Superior temporal gyrus (tissue), 1 donor: ENCODE results near the gene C13orf46.

ENCODE experiments used
- DNase-seq: peaks from one replicate; pipeline ENCODE4 v3.0.0-alpha.2; 2016; ENCODE audit errors: extremely low spot score

C13orf46 gene

DNA sequence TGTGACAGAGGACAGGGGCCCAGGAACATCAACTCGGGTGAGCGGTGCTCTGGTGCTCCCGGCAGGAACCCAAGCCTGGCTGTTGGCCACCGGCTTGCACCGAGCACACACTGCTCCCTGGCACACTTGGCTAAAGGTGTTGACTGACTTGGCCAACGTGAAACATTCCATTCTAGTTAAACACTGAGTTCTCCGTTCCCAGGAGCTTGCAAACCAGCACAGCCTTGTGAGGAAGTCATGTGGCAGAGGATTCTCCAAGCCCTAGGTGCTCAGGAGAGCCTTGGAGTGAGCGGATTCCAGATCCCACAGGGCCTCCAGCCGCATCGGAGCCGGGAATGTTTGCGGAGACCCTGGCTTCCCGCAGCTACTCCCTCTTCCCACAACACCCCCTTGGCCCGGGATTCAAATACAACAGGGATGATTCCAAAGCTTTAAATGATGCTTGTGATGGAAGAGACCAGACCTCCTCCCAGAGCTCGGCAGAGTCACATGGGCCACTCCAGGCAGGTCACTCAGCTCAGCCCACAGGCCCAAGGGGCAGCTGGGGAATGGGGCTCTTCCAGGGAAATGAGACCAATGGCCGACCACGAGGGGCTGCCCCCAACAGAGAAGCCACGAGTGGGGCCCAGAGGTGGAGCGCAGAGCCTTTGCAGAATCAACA is 2.9 kb downstream of the C13orf46 start:
- no peak for DNase-seq

DNA sequence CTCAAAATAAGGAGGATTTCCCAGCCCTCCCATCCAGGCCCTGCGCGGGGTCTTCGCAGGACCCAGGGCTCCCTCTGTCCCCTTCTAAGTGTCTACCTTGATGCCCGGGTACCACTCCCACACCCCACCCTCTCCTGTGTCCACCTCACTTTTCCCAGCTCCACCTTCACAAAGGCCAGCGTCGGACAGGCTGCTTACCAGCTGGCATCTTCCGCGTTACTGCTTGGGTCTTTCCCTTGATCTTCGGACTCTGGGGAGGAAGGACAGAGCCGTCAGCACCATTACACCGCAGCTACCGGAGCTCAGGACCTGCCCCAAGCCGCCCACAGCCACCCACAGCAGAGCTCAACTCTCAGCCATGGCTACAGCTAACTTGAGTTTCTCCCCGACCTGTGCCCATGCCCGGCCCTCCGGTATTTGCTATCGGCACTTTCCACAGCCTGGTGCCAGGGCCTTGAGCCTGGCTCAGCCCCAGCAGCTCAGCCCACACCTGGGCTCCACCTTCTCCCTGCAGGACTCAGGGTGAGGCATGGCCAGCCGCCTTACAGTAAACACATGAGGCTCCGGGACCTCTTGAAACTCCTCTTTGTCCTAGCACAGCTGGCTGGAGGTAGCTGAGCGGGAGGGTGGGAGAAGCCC is 3.8 kb downstream of the C13orf46 start:
- DNase-seq: no peak

- DNase-seq: no peak
These were observed 4.4 kb downstream of the C13orf46 start for GRCh38 chr13:113969311-113969972.

DNA sequence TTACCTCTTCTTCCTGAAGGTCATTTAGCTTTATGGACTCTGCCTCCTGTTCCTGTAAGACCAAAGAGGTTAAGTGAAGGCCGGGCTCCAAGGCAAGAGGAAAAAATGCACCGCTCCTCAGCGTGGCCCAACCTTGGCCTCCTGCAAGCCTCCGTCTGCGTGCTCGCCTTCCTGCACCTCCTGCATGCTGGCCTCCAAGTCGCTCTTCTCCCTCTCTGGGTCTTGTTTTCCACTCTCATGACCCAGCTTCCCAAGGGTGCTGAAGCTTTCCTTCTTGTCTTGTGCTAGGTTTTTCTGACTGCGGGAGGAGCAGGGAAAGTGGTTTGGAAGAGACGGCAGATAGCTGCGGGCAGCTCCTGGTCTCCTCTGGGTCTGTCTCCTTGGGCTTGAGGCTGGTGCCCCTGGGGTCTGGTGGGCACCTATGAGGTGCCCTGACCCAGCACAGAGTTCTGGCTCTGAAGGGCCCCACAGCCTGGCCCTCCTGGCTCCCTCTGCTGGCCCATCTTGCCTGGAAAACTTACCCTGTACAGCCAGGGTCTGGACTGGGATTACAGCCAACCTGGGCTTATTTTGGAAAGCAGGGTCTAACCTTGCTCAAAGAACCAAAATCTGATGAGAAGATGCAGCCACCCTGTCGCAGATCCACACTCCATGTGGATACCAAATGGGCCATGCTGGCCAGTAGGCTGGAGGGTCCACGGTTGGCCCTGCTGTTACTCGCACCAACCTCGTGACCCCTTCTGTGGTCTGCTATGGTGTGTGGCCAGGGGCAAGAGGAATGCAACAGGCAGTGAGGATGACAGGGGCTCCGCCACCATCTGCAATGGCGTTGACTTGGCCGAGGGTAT is 5.2 kb downstream of the C13orf46 start:
- no peak for DNase-seq

GRCh38 chr13:113967729-113968462 is 6.0 kb downstream of the C13orf46 start:
- no peak for DNase-seq

DNA sequence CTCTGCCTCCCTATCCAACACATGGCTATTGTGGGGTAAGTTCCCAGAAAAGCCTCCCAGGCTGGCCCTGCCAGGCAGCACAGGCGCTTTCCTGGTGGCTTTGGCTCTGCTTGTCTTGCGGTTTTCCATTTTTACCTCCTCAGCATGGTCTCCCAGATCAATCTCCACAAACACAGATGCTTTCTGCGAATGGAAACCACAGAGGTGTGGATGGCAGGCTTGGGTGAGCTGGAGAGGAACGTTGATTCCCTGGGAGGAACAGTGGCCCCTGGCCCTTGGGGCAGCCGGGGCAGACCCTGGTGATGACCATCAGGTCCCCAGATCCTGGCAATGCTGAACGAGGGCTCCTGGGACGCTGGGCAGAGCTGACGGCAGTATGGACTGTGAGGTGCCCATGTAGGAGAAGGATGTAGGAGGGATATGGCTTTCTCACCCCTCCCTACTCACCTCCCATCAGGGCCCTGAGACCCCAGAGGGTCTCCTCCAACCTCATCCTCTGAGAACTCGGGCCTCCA is 6.6 kb downstream of the C13orf46 start:
- no peak for DNase-seq

- DNase-seq: no peak
These were observed 7.7 kb downstream of the C13orf46 start for GRCh38 chr13:113965968-113966884.

DNA sequence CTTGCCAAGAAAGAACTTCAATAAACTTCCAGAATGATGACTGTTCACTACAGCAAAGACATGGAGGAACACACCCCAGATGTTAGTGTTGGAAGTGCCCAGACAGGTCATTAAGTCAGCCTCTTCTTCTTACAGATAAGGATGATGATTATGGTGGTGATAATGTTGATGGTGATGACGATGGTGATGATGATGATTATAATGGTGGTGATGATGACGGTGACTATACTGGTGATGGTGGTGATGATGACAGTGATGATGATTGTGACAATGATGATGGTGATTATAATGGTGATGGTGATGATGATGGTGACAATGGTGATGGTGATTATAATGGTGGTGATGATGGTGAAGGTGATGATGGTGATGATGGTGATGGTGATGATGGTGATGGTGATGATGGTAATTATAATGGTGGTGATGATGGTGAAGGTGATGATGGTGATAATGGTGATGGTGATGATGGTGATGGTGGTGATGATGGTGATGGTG is 8.4 kb downstream of the C13orf46 start:
- no peak for DNase-seq

DNA sequence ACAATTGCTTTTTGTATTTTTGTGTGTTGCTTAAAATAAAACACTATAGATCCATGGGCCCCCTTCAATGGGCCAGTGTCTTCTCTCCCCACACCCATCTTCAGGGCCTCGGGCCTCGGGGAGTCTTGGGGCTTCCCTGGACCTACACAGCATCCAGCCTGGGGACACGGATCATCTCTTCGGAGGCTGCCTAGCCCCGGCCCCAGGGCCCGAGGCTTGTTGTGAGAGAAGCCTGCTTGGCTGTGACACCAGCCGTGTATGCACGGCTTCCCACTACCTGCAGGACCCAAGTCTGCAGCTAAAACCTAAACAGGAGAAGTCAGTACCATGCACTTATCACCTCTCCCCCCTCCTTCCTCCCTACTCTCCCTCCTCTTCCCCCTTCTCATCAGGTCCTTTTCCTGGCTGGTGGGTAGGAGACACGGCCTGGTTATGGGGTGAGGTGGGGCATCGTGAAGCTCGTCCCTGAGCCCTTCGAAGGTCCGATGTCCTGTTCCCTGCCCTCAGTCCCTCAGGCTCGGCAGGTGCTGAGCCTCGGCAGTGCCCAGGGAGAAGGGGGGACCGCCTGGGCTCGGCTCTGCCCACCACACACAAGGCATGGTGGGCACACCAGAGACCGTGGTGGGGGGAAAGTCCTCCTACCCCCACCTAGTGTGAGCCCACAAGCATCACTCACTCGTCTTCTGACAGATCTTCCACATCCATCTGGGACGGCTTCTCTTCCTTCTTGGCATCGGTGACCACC is 9.5 kb downstream of the C13orf46 start:
- DNase-seq: no peak

DNA sequence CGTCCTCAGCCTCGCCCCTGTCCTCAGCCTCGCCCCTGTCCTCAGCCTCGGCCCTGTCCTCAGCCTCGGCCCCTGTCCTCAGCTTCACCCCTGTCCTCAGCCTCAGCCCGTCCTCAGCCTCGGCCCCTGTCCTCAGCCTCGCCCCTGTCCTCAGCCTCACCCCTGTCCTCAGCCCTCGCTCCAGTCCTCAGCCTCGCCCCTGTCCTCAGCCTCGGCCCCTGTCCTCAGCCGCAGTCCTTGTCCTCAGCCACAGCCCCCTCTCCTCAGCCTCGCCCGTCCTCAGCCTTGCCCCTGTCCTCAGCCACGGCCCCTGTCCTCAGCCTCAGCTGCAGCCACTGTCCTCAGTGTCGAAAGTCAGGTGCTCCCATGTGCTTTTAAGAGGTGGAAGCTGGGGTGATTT is 10.5 kb downstream of the C13orf46 start:
- no peak for DNase-seq

GRCh38 chr13:113962975-113963374 is 10.9 kb downstream of the C13orf46 start:
- DNase-seq: no peak

DNA sequence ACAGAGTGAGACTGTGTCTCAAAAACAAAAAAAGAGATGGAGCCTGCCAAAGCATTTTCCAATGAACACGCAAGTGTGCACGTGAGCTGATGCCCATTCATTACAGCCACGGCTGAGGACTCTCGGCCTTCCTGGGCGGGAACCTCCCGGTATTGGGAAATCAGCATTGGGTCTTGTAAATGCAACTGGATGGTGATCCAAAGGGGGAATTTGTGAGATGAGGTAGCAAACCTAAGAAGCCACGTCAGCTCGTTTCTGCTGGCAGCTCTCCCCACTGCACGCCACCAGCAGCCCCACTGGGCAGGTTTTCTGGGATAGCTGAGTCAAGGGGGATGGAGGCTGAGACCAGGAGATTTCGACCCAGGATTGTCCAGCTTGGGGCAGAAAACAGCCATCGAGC is 11.5 kb downstream of the C13orf46 start:
- no peak for DNase-seq

- DNase-seq: no peak
These were observed 13.5 kb downstream of the C13orf46 start for GRCh38 chr13:113960276-113960948.

DNA sequence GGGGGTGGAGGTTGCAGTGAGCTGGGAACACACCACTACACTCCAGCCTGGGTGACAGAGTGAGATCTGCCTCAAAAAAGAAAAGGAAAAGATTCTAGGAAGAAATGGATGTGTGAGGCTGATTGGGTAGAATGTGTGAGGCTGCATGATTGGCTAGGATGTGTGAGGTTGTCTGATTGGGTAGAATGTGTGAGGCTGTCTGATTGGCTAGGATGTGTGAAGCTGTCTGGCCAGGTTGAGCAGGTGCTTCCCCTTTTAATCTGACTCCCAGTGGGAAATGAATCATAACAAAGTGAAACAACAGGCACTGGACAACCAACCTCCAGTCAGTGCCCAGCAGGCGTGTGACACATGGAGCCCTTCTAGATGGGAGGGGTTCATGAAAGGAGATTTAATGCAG is 14.7 kb downstream of the C13orf46 start:
- DNase-seq: no peak

DNA sequence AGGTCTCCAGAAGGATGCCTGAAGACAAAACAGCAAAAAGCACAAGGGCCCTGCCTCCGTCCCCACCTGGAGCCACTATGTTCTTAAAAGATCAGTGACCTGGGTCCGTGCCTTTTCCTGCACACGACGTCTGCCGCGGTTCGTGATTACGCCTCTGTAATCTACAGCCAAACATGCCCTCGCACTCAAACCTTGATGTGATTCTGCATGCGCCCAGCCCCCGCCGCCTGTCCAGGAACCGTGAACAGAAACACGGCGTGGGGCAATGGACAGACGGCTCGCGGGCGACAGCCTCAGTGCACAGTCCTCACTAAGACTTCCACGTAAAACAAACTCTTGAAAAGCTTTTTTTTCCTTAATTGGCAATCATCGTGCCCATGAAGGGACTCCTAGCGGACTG is 15.5 kb downstream of the C13orf46 start:
- no peak for DNase-seq

- no peak for DNase-seq
These were observed 17.3 kb downstream of the C13orf46 start for GRCh38 chr13:113956571-113956970.

- no peak for DNase-seq
These were observed 18.2 kb downstream of the C13orf46 start for GRCh38 chr13:113955691-113956090.

DNA sequence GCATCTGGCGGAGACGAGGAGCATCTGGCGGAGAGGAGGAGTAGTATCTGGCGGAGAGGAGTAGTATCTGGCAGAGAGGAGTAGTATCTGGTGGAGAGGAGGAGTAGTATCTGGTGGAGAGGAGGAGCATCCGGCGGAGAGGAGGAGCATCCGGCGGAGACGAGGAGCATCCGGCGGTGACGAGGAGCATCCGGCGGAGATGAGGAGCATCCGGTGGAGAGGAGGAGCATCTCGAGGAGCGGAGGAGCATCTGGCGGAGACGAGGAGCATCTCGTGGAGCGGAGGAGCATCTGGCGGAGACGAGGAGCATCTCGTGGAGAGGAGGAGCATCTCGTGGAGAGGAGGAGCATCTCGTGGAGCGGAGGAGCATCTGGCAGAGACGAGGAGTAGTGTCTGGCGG is 18.6 kb downstream of the C13orf46 start:
- no peak for DNase-seq
